Right cardiac atrium (tissue), 5 donors: Measurements from ENCODE around the gene SLC10A7. TPM values are rescaled to one million over a fixed set of nuclear protein-coding genes. Genes with fewer than 3 reads are reported as not detected.
A peak's percentile ranks its signal among the peaks of the same experiment; 100 is the strongest.

Source experiments
- ATAC-seq, 2 donors: fragments of 200-7000 bp; cut with Tn5 transposase; one replicate each; pipeline versions ENCODE4 v1.8.0 to v1.9.1; 2020; ENCODE audit warnings: moderate library complexity in 2 of 2, mild to moderate bottlenecking in 1 of 2
- DNase-seq, 3 donors: peaks; one replicate each; pipeline ENCODE4 v3.0.0-alpha.2; 2020
- H3K27ac ChIP-seq: one replicate; pipeline ENCODE4 v1.5.1; 2013; ENCODE audit warnings: mild to moderate bottlenecking, low read length, control low read depth, moderate library complexity
- H3K27me3 ChIP-seq: one replicate; pipeline ENCODE4 v1.6.1; 2013; ENCODE audit not compliant: control insufficient read depth, insufficient read depth
- H3K4me1 ChIP-seq: one replicate; pipeline ENCODE4 v1.6.1; 2013; ENCODE audit warnings: low read length; ENCODE audit not compliant: control insufficient read depth, insufficient read depth
- H3K4me3 ChIP-seq: one replicate; pipeline ENCODE4 v1.5.1; 2013; ENCODE audit warnings: low read length, control low read depth
- H3K9me3 ChIP-seq: one replicate; pipeline ENCODE4 v1.6.1; 2013; ENCODE audit warnings: low read length; ENCODE audit not compliant: control insufficient read depth
- WGBS: extraction: QIAGEN DNeasy Blood & Tissue Kit; methylation state at CpG from one replicate; pipeline ENCODE4 v1.1.7; 2013; 5-methylcytosine and 5-hydroxymethylcytosine counted together
- intact Hi-C, 4 donors: fragments of 100-400 bp; cut with DNase I; formaldehyde crosslinking; loops; one replicate each; pipeline versions ENCODE4 v1.11.0 to v1.14.0; 2022 to 2023
- polyA plus RNA-seq: library from polyadenylated mRNA; stranded (reverse); fragments of 200-250 nt; gene quantifications from one replicate; pipeline ENCODE4 v1.2.3, GENCODE V29; 2013
- total RNA-seq, 4 donors: library from RNA; stranded (reverse); fragmentation: NEBNext Ultra II Directional; extraction: Animal tissue kit (Norgen Biotek cat#: 25700); gene quantifications; one replicate each; pipeline ENCODE4 v1.2.1, GENCODE V29; 2021
- donor health status: healthy with polysubstance abuse.
- donor health status: DM: no; HTN: yes; CAD: no.
- donor health status: DM: no; HTN: no; CAD: no.
- donor health status: DM: no; HTN: yes; CAD: no; lungs with severe emphysema.
- donor health status: DM: yes; HTN: yes; CAD: no.

SLC10A7 gene
- total and polyA plus RNA-seq, 5 donors: 1.8 to 10.7 (median 5.3) TPM

GRCh38 chr4:146494143-146494542 is 27.6 kb downstream of the SLC10A7 start:
- DNase-seq (no peak), ATAC-seq (no peak)
- Histone ChIP-seq H3K27me3 (no peaks in the 10 kb centered on the region), H3K4me3 (no peak overlapping the region), H3K9me3 (no peaks in the 10 kb centered on the region), H3K4me1 (peaks cover 2% of the 10 kb centered on the region), H3K27ac (no peak overlapping the region)
- WGBS: 97% methylated on average over 6 of the region's 6 CpGs
- intact Hi-C loops: no loop called here

DNA sequence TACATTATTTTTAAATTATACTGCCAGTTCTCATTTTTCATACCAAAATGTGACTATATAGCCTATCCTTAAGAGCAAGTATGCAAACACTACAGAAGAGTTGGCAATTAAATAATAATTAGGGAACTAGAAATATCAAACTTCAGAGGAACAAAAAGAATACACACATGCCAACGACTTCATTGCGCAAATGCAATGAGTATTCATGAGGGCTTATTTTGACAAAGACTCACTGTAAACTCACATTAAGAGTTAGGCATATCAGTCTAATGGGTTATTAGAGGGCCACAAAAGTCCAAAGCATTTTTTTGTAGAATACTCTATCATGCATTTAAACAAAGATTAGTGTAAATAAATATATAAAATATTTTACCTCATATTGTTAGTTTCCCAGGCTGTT is 31.6 kb downstream of the SLC10A7 start:
- DNase-seq (no peak), ATAC-seq (no peak)
- intact Hi-C loops: no loop called here
- Histone ChIP-seq H3K9me3 (no peaks in the 10 kb centered on the region), H3K27ac (no peak overlapping the region), H3K4me3 (no peak overlapping the region), H3K27me3 (no peaks in the 10 kb centered on the region), H3K4me1 (peaks cover 2% of the 10 kb centered on the region)
- WGBS: 84% methylated on average over 2 of the region's 2 CpGs

GRCh38 chr4:146488495-146489174 is 33.1 kb downstream of the SLC10A7 start:
- intact Hi-C loops: no loop called here
- Histone ChIP-seq H3K4me1 (no peaks in the 10 kb centered on the region), H3K27ac (no peak overlapping the region), H3K4me3 (no peak overlapping the region), H3K9me3 (no peaks in the 10 kb centered on the region), H3K27me3 (no peaks in the 10 kb centered on the region)
- ATAC-seq: no peak
- DNase-seq: no peak
- WGBS: 59% methylated on average over 3 of the region's 3 CpGs

DNA sequence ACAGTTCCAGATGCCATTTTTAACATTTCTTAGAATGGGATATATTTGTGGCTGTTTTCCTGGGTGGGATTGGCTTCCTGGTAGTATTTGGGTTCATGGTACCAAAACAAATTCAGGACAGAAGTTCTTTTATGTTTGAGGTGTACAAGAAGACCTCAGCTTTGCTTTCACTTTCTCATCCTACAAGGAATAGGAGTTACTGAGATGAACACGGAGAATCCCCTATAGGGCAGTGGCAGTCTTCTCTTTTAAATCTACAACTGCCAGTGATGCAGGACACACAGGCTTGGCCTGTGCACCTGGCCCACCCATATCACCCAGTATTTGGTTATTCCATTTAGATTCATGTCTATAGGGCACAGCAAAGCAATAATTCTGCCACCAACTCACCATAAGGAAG is 35.2 kb downstream of the SLC10A7 start:
- no peak for ATAC-seq
- 98% methylated on average over 1 of the region's 1 CpG for WGBS
- H3K9me3 ChIP-seq: no peaks in the 10 kb centered on the region
- H3K4me1 ChIP-seq: no peaks in the 10 kb centered on the region
- no peak overlapping the region for H3K27ac ChIP-seq
- intact Hi-C loops: no loop called here
- DNase-seq: no peak
- H3K4me3 ChIP-seq: no peak overlapping the region
- no peaks in the 10 kb centered on the region for H3K27me3 ChIP-seq

DNA sequence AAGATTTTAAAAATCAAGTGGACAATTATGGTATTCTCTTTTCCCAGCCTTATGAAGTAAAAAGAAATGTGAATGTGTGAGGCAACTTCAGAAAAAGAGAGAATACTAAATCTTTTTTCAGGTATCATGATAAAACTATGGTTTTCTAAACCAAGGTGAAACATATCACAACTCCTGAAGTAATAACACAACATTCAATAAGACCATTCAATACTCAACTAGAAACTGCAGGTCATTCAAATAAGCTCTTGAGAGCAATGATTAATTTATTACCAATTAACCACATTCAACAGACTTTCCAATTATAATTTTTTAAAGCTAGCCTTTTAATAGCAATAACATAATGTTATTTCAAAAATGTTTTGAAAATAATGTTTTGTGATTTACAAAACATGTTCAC is 35.8 kb downstream of the SLC10A7 start:
- DNase-seq (no peak), ATAC-seq (no peak)
- Histone ChIP-seq H3K27ac (no peak overlapping the region), H3K27me3 (no peaks in the 10 kb centered on the region), H3K4me3 (no peak overlapping the region), H3K9me3 (no peaks in the 10 kb centered on the region), H3K4me1 (no peaks in the 10 kb centered on the region)
- intact Hi-C loops: no loop called here

GRCh38 chr4:146482788-146483187 is 39.0 kb downstream of the SLC10A7 start:
- Histone ChIP-seq H3K9me3 (no peaks in the 10 kb centered on the region), H3K27ac (no peak overlapping the region), H3K4me3 (no peak overlapping the region), H3K27me3 (no peaks in the 10 kb centered on the region), H3K4me1 (no peaks in the 10 kb centered on the region)
- 100% methylated on average over 1 of the region's 1 CpG for WGBS
- DNase-seq (no peak), ATAC-seq (no peak)
- intact Hi-C loops: no loop called here

DNA sequence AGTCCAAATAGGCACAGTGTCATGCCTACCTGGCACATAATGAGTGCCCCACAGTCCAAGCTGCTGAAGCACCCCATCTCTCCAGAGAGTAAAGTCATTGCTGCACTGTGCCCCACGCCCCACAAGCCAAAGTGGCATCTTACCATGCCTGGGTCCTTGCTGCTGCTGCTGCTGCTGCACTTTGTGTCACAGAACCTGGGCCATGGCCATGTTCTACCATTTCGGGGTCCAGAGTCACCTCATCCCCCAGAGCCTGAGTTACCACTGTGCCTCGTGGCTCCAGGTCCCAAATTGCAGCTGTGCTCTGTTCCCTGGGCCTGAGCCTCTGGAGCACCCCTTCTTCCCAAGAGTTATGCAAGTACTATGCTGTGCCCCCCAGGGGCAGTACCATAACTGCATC is 40.5 kb downstream of the SLC10A7 start:
- intact Hi-C loops: no loop called here
- ATAC-seq (no peak), DNase-seq (peak in 1 of 3 donors; percentile 34)
- Histone ChIP-seq H3K27ac (no peak overlapping the region), H3K4me3 (no peak overlapping the region), H3K9me3 (no peaks in the 10 kb centered on the region), H3K27me3 (no peaks in the 10 kb centered on the region), H3K4me1 (no peaks in the 10 kb centered on the region)
- WGBS: 96% methylated on average over 3 of the region's 3 CpGs

DNA sequence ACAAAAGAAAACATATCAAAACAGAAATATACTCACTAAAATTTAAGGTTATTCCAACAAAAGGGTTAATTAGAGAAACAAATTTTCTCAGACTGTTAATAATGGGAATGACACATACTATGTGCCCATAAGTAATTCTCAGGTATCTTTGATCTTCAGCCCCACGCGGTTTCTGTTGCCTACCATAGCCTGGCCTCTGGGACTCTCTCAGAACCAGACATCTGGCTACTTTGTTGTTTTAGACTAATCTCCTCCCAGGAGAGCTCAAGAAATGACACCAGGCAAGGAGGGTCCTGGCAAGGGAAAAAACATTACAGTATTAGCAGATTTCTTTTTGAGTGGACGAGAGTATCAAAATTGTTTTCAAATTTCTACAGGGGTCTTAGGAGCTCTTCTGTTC is 43.7 kb downstream of the SLC10A7 start:
- Histone ChIP-seq H3K4me1 (no peaks in the 10 kb centered on the region), H3K4me3 (no peak overlapping the region), H3K9me3 (no peaks in the 10 kb centered on the region), H3K27ac (no peak overlapping the region), H3K27me3 (no peaks in the 10 kb centered on the region)
- WGBS: 62% methylated on average over 3 of the region's 3 CpGs
- intact Hi-C loops: no loop called here
- no peak for ATAC-seq
- no peak for DNase-seq

DNA sequence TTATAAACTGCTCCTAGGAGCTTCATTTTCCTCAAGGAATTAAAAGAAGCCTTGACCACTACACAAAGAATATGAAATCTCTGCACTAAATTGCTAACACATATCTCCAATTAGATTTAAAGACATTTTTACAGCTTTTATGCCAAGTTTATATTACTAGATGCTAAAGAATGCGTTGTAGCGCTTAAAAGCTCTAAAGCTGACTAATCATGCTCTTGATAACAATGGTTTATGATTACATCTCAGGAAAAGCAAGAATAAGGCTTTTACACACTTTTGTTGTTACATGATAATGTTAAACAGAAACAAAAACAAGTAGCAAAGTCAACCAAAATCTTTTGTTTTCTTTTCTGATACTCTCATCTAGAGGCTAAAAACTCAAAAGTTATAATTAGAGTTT is 44.7 kb downstream of the SLC10A7 start:
- ATAC-seq: no peak
- intact Hi-C loops: no loop called here
- no peak overlapping the region for H3K4me3 ChIP-seq
- DNase-seq: no peak
- no peaks in the 10 kb centered on the region for H3K9me3 ChIP-seq
- no peaks in the 10 kb centered on the region for H3K4me1 ChIP-seq
- H3K27ac ChIP-seq: no peak overlapping the region
- 47% methylated on average over 2 of the region's 2 CpGs for WGBS
- no peaks in the 10 kb centered on the region for H3K27me3 ChIP-seq

- Histone ChIP-seq H3K27me3 (no peaks in the 10 kb centered on the region), H3K9me3 (no peaks in the 10 kb centered on the region), H3K4me3 (no peak overlapping the region), H3K4me1 (no peaks in the 10 kb centered on the region), H3K27ac (no peak overlapping the region)
- ATAC-seq: no peak
- intact Hi-C loops: no loop called here
- 94% methylated on average over 1 of the region's 1 CpG for WGBS
- no peak for DNase-seq
These were observed 49.3 kb downstream of the SLC10A7 start for GRCh38 chr4:146472404-146472803.

- H3K27ac ChIP-seq: no peak overlapping the region
- intact Hi-C loops: no loop called here
- H3K4me3 ChIP-seq: no peak overlapping the region
- DNase-seq (no peak), ATAC-seq (no peak)
- H3K9me3 ChIP-seq: no peaks in the 10 kb centered on the region
- H3K4me1 ChIP-seq: no peaks in the 10 kb centered on the region
- H3K27me3 ChIP-seq: no peaks in the 10 kb centered on the region
These were observed 51.1 kb downstream of the SLC10A7 start for GRCh38 chr4:146470604-146471003.

DNA sequence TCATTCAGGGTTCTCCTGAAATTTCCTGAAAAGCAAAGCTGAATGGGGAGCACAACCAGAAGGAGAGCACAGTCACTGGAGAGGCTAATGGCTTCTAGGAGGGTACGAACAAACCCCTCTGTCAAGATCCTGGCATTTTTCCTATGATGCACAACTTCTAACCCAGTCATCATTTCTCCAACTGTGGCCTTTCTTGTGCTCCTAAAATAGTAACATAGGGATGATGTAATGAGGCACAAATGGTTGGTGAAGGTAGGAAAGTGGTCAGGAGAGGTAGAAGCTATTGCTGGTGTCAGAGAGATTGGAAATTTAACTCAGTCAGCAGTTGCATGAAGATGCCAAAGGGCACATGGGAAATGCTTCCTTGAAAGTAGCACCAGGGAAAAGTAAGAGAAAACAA is 52.7 kb downstream of the SLC10A7 start:
- H3K27ac ChIP-seq: no peak overlapping the region
- no peaks in the 10 kb centered on the region for H3K9me3 ChIP-seq
- H3K27me3 ChIP-seq: no peaks in the 10 kb centered on the region
- ATAC-seq: no peak
- WGBS: 98% methylated on average over 1 of the region's 1 CpG
- H3K4me3 ChIP-seq: no peak overlapping the region
- intact Hi-C loops: no loop called here
- DNase-seq: no peak
- no peaks in the 10 kb centered on the region for H3K4me1 ChIP-seq
